Measurements from ENCODE around the gene POLR2I. TPM values are rescaled to one million over a fixed set of nuclear protein-coding genes. Genes with fewer than 3 reads are reported as not detected.
"Not testable (repeated sequence)": the region's sequence is repeated elsewhere in the genome, so short reads cannot be mapped to it uniquely, and the experiment has no call there.

POLR2I gene
- total RNA-seq, 2 donors from 2014 or later = 76.9 to 121 TPM

DNA sequence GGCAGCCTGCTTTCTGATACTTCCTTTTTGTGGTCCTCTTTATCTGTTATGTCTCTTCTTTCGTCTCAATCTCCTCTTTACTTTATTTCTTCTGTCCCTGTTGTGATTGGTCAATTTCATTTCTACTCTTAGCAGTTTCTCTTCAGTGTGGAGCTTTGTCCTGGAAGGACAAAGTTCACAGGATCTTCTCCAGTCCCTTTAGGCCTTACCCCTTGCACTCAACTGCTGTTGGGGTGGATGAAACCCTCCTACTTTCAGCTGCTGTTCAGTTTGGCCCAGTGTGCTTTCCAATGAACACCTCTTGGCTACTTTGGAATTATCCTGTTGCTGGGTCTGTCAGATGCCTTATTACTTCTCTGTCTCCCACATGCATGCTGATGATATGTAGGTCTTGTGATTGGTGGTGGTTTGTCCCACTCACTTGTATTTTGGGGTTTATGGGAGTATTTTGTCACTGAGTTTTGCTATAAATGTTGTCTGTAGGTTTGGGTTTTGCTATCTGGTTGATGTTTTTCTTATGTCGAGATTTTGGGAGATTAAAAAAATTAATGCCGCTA lies 35.2 kb downstream of the POLR2I start:
- TF ChIP-seq, protein P1, sequence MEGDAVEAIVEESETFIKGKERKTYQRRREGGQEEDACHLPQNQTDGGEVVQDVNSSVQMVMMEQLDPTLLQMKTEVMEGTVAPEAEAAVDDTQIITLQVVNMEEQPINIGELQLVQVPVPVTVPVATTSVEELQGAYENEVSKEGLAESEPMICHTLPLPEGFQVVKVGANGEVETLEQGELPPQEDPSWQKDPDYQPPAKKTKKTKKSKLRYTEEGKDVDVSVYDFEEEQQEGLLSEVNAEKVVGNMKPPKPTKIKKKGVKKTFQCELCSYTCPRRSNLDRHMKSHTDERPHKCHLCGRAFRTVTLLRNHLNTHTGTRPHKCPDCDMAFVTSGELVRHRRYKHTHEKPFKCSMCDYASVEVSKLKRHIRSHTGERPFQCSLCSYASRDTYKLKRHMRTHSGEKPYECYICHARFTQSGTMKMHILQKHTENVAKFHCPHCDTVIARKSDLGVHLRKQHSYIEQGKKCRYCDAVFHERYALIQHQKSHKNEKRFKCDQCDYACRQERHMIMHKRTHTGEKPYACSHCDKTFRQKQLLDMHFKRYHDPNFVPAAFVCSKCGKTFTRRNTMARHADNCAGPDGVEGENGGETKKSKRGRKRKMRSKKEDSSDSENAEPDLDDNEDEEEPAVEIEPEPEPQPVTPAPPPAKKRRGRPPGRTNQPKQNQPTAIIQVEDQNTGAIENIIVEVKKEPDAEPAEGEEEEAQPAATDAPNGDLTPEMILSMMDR (IDR thresholded peaks at IDR 0.05) = no peak
- Histone ChIP-seq H3K9me3 (no peaks in the 10 kb centered on the region), H3K36me3 (no peaks in the 10 kb centered on the region), H3K27me3 (no peaks in the 10 kb centered on the region), H3K4me1 (peaks cover 0 to 8% of the 10 kb centered on the region in 2 donors), H3K27ac (no peak overlapping the region), H3K4me3 (no peak overlapping the region)
- no peak for DNase-seq (ENCODE audit: low spot score)

GRCh38 chr19:36073121-36073876 lies 41.4 kb downstream of the POLR2I start:
- no peaks in the 10 kb centered on the region for H3K9me3 ChIP-seq
- no peak for DNase-seq (ENCODE audit: low spot score)
- TF ChIP-seq, protein P1 (IDR thresholded peaks at IDR 0.05) = no peak

GRCh38 chr19:36072081-36072480 lies 42.6 kb downstream of the POLR2I start:
- TF ChIP-seq, protein P1 (IDR thresholded peaks at IDR 0.05) = no peak
- H3K9me3 ChIP-seq = no peaks in the 10 kb centered on the region

More at GRCh38 chr19:36073121-36073876, 41.4 kb downstream of the POLR2I start:
- H3K4me3 ChIP-seq = no peak overlapping the region
- no peaks in the 10 kb centered on the region for H3K27me3 ChIP-seq
- H3K4me1 ChIP-seq = peaks cover 0 to 9% of the 10 kb centered on the region in 2 donors
- H3K36me3 ChIP-seq = no peaks in the 10 kb centered on the region
- H3K27ac ChIP-seq = no peak overlapping the region

DNA sequence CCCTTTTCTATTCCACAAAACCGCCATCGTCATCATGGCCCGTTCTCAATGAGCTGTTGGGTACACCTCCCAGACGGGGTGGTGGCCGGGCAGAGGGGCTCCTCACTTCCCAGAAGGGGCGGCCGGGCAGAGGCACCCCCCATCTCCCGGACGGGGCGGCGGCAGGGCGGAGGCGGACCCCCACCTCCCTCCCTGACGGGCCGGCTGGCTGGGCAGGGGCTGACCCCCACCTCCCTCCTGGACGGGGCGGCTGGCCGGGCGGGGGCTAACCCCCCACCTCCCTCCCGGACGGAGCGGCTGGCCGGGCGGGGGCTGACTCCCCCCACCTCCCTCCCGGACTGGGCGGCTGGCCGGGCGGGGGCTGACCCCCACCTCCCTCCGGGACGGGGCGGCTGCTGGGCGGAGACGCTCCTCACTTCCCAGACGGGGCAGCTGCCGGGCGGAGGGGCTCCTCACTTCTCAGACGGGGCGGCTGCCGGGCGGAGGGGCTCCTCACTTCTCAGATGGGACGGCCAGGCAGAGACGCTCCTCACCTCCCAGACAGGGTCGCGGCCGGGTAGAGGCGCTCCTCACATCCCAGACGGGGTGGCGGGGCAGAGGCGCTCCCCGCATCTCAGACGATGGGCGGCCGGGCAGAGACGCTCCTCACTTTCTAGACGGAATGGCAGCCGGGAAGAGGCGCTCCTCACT lies 45.7 kb downstream of the POLR2I start:
- not testable (repeated sequence) for H3K27ac ChIP-seq; H3K9me3 ChIP-seq; H3K27me3 ChIP-seq; H3K4me3 ChIP-seq; H3K4me1 ChIP-seq; H3K36me3 ChIP-seq; DNase-seq (ENCODE audit: low spot score)

More at GRCh38 chr19:36072081-36072480, 42.6 kb downstream of the POLR2I start:
- Histone ChIP-seq H3K27me3 (no peaks in the 10 kb centered on the region), H3K4me1 (peaks cover 0 to 9% of the 10 kb centered on the region in 2 donors), H3K27ac (no peak overlapping the region), H3K4me3 (no peak overlapping the region), H3K36me3 (no peaks in the 10 kb centered on the region)
- no peak for DNase-seq (ENCODE audit: low spot score)

- Histone ChIP-seq H3K4me1 (peaks cover 0 to 9% of the 10 kb centered on the region in 2 donors), H3K27ac (no peak overlapping the region), H3K9me3 (no peaks in the 10 kb centered on the region), H3K4me3 (no peak overlapping the region), H3K27me3 (no peaks in the 10 kb centered on the region), H3K36me3 (no peaks in the 10 kb centered on the region)
- TF ChIP-seq, protein P1 (IDR thresholded peaks at IDR 0.05) = no peak
- no peak for DNase-seq (ENCODE audit: low spot score)
Observed at GRCh38 chr19:36067681-36068080, 47.0 kb downstream of the POLR2I start.

DNA sequence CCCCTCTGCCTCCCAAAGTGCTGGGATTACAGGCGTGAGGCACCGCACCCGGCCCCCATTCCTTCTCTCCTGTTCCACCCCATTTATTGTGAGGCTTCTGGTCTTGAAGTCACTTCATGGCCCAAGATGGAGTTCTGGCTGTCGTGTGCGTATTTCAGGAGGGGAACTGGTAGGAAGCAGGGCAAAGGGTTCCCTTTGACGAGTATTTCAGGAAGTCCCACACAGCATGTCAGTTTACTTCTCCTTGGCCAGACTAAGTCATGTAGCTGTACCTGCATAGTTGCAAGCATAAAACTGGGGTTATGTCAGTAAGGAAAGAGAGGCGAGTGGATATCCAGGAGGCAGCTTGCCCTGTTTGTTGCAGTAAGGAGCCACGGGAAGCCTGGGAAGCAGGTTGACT lies 49.8 kb downstream of the POLR2I start:
- H3K4me3 ChIP-seq = no peak overlapping the region
- H3K4me1 ChIP-seq = no peaks in the 10 kb centered on the region
- H3K36me3 ChIP-seq = no peaks in the 10 kb centered on the region
- no peaks in the 10 kb centered on the region for H3K27me3 ChIP-seq
- TF ChIP-seq, protein P1 (IDR thresholded peaks at IDR 0.05) = no peak
- H3K27ac ChIP-seq = no peak overlapping the region
- DNase-seq (ENCODE audit: low spot score) = no peak
- H3K9me3 ChIP-seq = no peaks in the 10 kb centered on the region

Data from right atrium auricular region (tissue), 2 donors.